ENCODE data around the gene ATP5PD. TPM values are rescaled to one million over a fixed set of nuclear protein-coding genes. Genes with fewer than 3 reads are reported as not detected.

Gene ATP5PD
- total RNA-seq, 1 experiment from 2014 or later, result 344 TPM

DNA sequence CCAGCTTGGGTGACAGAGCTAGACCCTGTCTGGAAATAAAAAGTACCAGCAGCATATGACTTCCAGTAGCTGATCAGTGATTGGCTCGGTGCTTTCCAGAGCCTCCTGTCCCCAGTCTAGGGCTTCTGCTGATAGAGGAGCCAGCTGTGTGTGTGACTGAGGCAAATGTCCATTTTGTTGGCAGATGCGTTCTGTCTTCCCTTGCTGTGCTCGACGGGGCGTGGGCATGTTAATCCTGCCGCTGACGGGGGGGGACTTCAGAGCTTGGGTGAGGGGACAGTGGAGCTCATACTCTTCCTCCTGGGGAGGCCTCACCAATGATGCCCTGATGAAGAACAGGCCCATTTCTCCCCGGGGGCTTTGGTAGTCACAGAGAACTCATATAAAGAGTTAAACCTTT lies 14.8 kb upstream of the ATP5PD start:
- H2BK120ac ChIP-seq (ENCODE audit: low read depth, low read length, poor library complexity, severe bottlenecking), result no peak overlapping the region
- peaks cover 35 to 71% (median 65%) of the 10 kb centered on the region in 3 experiments for H3K36me3 Mint-ChIP-seq (ENCODE audit: insufficient read depth in 1 of 3, low read depth in 3 of 3)
- H4K8ac ChIP-seq (replicated peaks; ENCODE audit: insufficient read length, low read depth, low read length), result no peak overlapping the region
- TF ChIP-seq, protein P1, sequence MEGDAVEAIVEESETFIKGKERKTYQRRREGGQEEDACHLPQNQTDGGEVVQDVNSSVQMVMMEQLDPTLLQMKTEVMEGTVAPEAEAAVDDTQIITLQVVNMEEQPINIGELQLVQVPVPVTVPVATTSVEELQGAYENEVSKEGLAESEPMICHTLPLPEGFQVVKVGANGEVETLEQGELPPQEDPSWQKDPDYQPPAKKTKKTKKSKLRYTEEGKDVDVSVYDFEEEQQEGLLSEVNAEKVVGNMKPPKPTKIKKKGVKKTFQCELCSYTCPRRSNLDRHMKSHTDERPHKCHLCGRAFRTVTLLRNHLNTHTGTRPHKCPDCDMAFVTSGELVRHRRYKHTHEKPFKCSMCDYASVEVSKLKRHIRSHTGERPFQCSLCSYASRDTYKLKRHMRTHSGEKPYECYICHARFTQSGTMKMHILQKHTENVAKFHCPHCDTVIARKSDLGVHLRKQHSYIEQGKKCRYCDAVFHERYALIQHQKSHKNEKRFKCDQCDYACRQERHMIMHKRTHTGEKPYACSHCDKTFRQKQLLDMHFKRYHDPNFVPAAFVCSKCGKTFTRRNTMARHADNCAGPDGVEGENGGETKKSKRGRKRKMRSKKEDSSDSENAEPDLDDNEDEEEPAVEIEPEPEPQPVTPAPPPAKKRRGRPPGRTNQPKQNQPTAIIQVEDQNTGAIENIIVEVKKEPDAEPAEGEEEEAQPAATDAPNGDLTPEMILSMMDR (conservative IDR thresholded peaks at IDR 0.05), result no peak
- no peaks in the 10 kb centered on the region for H3K9me3 ChIP-seq (ENCODE audit: control insufficient read depth, low read depth, low read length)
- H3T11ph ChIP-seq (ENCODE audit: low read length), result no peak overlapping the region
- H3K14ac ChIP-seq (ENCODE audit: insufficient read depth, low read length), result no peak overlapping the region
- no peak overlapping the region for H4K5ac ChIP-seq (ENCODE audit: insufficient read length, low read depth, low read length)
- H3K79me1 ChIP-seq (ENCODE audit: insufficient read depth, low read depth, low read length, poor library complexity, severe bottlenecking), result no peaks in the 10 kb centered on the region
- no peak overlapping the region for H2BK15ac ChIP-seq (ENCODE audit: low read depth, low read length)
- no peaks in the 10 kb centered on the region for H3K4me1 ChIP-seq (ENCODE audit: insufficient read depth, low read length)
- no peak overlapping the region for H3K23ac ChIP-seq (ENCODE audit: insufficient read length, low read depth, low read length)
- no peak overlapping the region for H3K4me3 Mint-ChIP-seq
- H3K9me3 Mint-ChIP-seq, result no peaks in the 10 kb centered on the region
- no peak overlapping the region for H3K4me2 ChIP-seq (ENCODE audit: insufficient read depth, insufficient read length, low read length)
- H2BK20ac ChIP-seq (ENCODE audit: low read depth, low read length, poor library complexity, severe bottlenecking), result no peak overlapping the region
- H3K79me2 ChIP-seq (ENCODE audit: insufficient read depth, low read length), result no peaks in the 10 kb centered on the region; the same call in 1 of the 2 replicates
- H3K18ac ChIP-seq (ENCODE audit: insufficient read length, low read depth, low read length), result no peak overlapping the region
- no peak overlapping the region for H3K27ac ChIP-seq (ENCODE audit: insufficient read length, low read depth, low read length)
- H3K27me3 ChIP-seq (ENCODE audit: insufficient read depth, low read length), result no peaks in the 10 kb centered on the region
- no peak overlapping the region for H3K9ac ChIP-seq (ENCODE audit: extremely low read depth, insufficient read length, low read length)
- no peak overlapping the region for H4K91ac ChIP-seq (ENCODE audit: insufficient read length, low read depth, low read length)
- H3K4ac ChIP-seq (ENCODE audit: low read depth, low read length), result no peak overlapping the region
- H3K23me2 ChIP-seq (ENCODE audit: insufficient read length, low read depth, low read length, poor library complexity, severe bottlenecking), result no peaks in the 10 kb centered on the region
- no peak overlapping the region for H2AFZ ChIP-seq (ENCODE audit: low read length)
- H2AK5ac ChIP-seq (ENCODE audit: insufficient read length, low read length), result no peak overlapping the region
- H3K4me1 Mint-ChIP-seq, result peaks cover 0 to 4% of the 10 kb centered on the region in 2 experiments; a peak in 1 of 4 replicates
- no peak for DNase-seq
- no peaks in the 10 kb centered on the region for H4K20me1 ChIP-seq (ENCODE audit: control insufficient read depth, insufficient read depth, insufficient read length)
- H3K27ac Mint-ChIP-seq, result 0 out of 7 replicates have a peak overlapping the region, but pooled peaks of 1 of the 3 experiments have one; percentile 79
- no peak overlapping the region for H2BK5ac ChIP-seq (ENCODE audit: insufficient read length, low read length)
- no peak overlapping the region for H3K56ac ChIP-seq (ENCODE audit: insufficient read length, low read depth, low read length)
- no peaks in the 10 kb centered on the region; the same call in none of the 2 replicates for H3K27me3 Mint-ChIP-seq (ENCODE audit: low read depth)
- H2BK12ac ChIP-seq (ENCODE audit: insufficient read length, low read depth, low read length), result no peak overlapping the region
- no CpG with 5 or more reads among the region's 8 CpGs for WGBS (ENCODE audit: extremely low coverage, insufficient read length, low lambda C conversion rate)
